ENCODE measurements around the gene NECAB2. TPM values are rescaled to one million over a fixed set of nuclear protein-coding genes. Genes with fewer than 3 reads are reported as not detected.

NECAB2 gene
- total and polyA plus RNA-seq, 2 of the 8 experiments (the other 6 are each of a cell fraction or from before 2014, with no cell fraction given), result 3.6 to 4.2 TPM

DNA sequence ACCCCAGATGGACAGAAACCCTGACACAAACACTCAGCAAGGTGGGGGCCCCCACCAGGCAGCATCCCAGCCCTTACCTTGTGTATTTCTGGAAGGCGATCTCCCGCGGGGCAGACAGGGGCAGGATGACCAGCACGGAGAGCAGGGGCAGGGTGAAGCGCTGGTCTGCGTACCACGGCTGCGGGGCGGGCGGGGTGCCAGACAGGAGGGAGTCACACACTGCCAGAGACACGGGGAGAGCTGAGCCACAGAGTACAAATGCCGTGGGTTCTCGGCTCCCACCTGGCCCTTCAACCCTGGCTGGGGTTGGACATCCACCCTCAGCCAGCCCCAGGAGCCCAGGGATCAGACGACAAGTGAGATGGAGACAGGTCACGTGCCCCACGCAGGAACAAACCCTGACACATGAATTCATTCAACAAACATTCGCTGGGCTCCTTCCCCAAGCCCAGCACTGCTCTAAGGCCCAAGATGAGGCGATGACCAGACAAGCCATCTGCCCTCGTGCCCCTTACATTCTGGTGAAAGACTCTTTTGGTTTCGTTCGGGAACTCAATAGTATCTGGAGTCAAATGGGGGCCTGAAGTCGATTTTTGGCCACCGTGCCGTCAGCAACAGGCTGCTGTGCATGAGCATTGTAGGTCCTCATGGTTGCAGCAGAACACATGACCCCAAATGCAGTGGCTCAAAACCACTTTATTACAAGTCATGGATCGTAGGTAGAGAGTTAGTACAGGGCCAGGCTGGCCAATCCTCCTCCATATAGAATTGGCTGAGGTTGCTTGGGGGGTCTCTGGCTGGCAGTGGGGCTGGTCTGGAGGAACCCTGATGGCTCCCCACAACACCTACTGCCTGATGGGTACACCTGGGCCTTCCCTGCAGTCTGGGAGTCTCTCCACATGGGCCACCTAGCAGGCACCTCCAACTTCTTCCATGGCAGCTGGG, 65.5 kb downstream of the NECAB2 start:
- Histone ChIP-seq H3K36me3 (ENCODE audit: control insufficient read depth in 2 of 4, insufficient read depth in 4 of 4, low read length in 3 of 4) (no peaks in the 10 kb centered on the region), H2BK20ac (ENCODE audit: low read length) (no peak overlapping the region), H3K4me3 (ENCODE audit: extremely low read depth in 1 of 4, insufficient read depth in 2 of 4, low read depth in 3 of 4, low read length in 4 of 4) (no peak overlapping the region), H3K9me3 (ENCODE audit: insufficient read depth in 2 of 2, low read depth in 1 of 2, low read length in 1 of 2) (peaks cover 5 to 6% of the 10 kb centered on the region in 2 experiments; a peak in 1 of 4 replicates), H2BK5ac (ENCODE audit: low read depth, low read length) (no peak overlapping the region), H3K23ac (ENCODE audit: insufficient read length) (no peak overlapping the region), H2BK120ac (replicated peaks; ENCODE audit: low read depth, low read length) (no peak overlapping the region), H3K9ac (replicated peaks in 1 of 4; ENCODE audit: extremely low read depth in 1 of 4, low read depth in 3 of 4, low read length in 3 of 4) (no peak overlapping the region), H2AFZ (ENCODE audit: low read length) (no peak overlapping the region), H3K56ac (replicated peaks; ENCODE audit: insufficient read length, low read depth, low read length) (no peak overlapping the region), H3K27me3 (replicated peaks in 1 of 4; ENCODE audit: control insufficient read depth in 3 of 4, extremely low read depth in 1 of 4, insufficient read depth in 3 of 4, low read length in 3 of 4) (0 out of 7 replicates have a peak, but pooled peaks cover 0 to 2% (median 0%) of the 10 kb centered on the region in 4 experiments), H3K79me2 (ENCODE audit: control insufficient read depth in 1 of 2, insufficient read depth in 2 of 2, low read length in 2 of 2) (no peaks in the 10 kb centered on the region), H2AK5ac (ENCODE audit: low read depth, low read length) (no peak overlapping the region), H3K27ac (ENCODE audit: low read depth, low read length) (no peak overlapping the region), H4K20me1 (replicated peaks in 1 of 2; ENCODE audit: control insufficient read depth in 1 of 2, insufficient read depth in 2 of 2, low read length in 2 of 2) (no peaks in the 10 kb centered on the region), H4K91ac (replicated peaks; ENCODE audit: insufficient read length, low read length) (no peak overlapping the region), H2BK15ac (ENCODE audit: low read length) (no peak overlapping the region), H3K18ac (ENCODE audit: extremely low read depth, low read length) (no peak overlapping the region), H2BK12ac (ENCODE audit: low read depth, low read length) (no peak overlapping the region), H3K4ac (replicated peaks; ENCODE audit: insufficient read length, low read depth, low read length) (no peak overlapping the region), H4K5ac (ENCODE audit: insufficient read length, low read depth, low read length) (no peak overlapping the region), H3K23me2 (ENCODE audit: low read depth, low read length) (no peaks in the 10 kb centered on the region; the same call in 1 of the 2 replicates), H3K4me1 (replicated peaks in 1 of 4; ENCODE audit: control insufficient read depth in 3 of 4, insufficient read depth in 4 of 4, low read length in 3 of 4) (peaks cover 0 to 8% (median 0%) of the 10 kb centered on the region in 4 experiments; a peak in 2 of 7 replicates), H4K8ac (ENCODE audit: extremely low read depth, insufficient read depth, low read length) (no peak overlapping the region), H3K14ac (ENCODE audit: insufficient read length) (no peak overlapping the region), H3K79me1 (ENCODE audit: low read depth, low read length) (no peaks in the 10 kb centered on the region), H3K4me2 (ENCODE audit: insufficient read depth in 1 of 2, low read depth in 2 of 2, low read length in 2 of 2) (no peak overlapping the region)
- ChIA-PET POLR2A (ENCODE audit: partially characterized antibody) (no interaction called here), CTCF (ENCODE audit: partially characterized antibody) (interaction anchor here (0.9 to 2.0 kb wide), 4 partner anchors 9 to 77 kb away, joined by 3 to 8 read pairs (median 6); partner anchors contain the start of gene SLC38A8)
- TF ChIP-seq CREB1 (IDR thresholded peaks at IDR 0.05) (no peak), RAD21 (IDR thresholded peaks at IDR 0.05 in 1 of 2, conservative IDR thresholded peaks at IDR 0.05 in 1 of 2; ENCODE audit: low read depth in 2 of 2, low read length in 2 of 2) (no peak), TCF12 (IDR thresholded peaks at IDR 0.05; ENCODE audit: low read depth, low read length) (no peak)
- FAIRE-seq (no peak), DNase-seq (ENCODE audit: low read depth in 1 of 2, low spot score in 2 of 2) (no peak)
- 93% methylated on average over 25 of the region's 25 CpGs; no CpG with 5 or more reads in 1 of the 2 experiments for WGBS, 2 experiments (ENCODE audit: extremely low coverage in 1 of 2, insufficient coverage in 1 of 2, insufficient read length in 1 of 2, insufficient replicate concordance in 2 of 2, low coverage in 1 of 2, low lambda C conversion rate in 2 of 2, missing lambda C conversion rate in 1 of 2)
